HG02870 (cell line): ENCODE data around the gene B3GAT1.

Experiments
- ATAC-seq: cut with Tn5 transposase; IDR thresholded peaks from one replicate; pipeline ENCODE4 v1.9.1; 2021; ENCODE audit warnings: mild to moderate bottlenecking, moderate library complexity; ENCODE audit not compliant: unreplicated experiment

B3GAT1 gene

GRCh38 chr11:134374171-134374570 lies 37.9 kb downstream of the B3GAT1 start:
- ATAC-seq = no peak

DNA sequence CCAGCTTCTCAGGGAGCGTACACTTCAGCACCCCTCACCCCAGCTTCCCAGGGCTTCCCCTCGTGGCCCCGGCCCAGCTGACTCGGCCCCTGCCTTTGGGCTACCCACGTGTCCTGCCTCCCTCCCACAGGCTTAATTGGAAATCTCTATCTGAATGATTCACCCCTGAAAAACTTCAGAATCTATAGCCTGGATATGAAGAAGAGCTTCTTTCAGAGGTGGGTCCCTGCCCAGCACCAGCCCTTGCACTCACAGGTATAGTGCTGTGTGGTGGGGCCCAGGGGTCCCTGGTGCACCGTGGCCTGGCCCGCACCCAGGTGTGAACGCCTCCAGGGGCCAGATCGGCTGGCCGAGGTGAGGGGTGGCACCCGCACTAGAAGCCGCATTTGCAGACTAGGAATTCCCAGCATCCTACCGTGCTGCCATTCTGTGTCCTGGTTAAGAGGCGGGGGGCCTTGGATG lies 38.4 kb downstream of the B3GAT1 start:
- ATAC-seq = no peak

DNA sequence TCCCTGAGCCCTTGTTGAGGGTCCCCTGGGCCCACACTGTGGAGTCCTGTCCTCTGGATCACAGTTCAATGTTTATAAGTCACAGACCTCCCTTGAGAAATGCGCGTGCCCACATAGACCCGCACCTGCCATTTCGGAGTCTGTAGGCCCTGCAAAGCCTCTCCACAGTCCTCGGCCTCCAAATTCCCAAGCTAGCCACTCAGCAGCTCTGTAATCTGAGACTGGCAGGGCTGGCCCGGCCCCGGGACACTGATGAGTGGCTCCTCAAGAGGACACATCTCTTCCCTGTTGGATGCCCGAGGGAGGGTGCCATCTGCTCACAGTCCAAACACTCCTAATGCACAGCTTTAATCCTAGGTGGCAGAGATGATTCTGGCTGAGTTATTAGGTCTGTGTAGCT lies 39.1 kb downstream of the B3GAT1 start:
- no peak for ATAC-seq

DNA sequence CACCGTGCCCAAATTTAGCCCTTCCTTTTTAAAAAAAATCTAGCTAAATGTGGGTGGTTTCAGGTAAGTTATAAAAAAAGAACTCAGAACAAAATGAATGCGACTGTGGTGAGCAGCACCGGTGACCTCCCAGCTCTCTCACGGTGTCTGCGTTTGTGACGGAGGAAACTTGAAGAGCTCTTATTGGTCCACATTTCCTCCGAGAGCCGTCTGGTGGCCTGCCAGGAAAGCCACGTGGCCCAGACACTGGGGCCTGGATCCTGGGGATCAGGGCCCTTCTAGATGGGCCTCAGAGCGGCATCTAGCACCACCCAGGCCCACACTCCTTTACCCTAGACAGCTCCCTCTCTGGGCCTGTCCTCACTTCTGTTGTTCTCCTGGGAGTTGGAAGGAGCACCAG lies 39.5 kb downstream of the B3GAT1 start:
- ATAC-seq = no peak

DNA sequence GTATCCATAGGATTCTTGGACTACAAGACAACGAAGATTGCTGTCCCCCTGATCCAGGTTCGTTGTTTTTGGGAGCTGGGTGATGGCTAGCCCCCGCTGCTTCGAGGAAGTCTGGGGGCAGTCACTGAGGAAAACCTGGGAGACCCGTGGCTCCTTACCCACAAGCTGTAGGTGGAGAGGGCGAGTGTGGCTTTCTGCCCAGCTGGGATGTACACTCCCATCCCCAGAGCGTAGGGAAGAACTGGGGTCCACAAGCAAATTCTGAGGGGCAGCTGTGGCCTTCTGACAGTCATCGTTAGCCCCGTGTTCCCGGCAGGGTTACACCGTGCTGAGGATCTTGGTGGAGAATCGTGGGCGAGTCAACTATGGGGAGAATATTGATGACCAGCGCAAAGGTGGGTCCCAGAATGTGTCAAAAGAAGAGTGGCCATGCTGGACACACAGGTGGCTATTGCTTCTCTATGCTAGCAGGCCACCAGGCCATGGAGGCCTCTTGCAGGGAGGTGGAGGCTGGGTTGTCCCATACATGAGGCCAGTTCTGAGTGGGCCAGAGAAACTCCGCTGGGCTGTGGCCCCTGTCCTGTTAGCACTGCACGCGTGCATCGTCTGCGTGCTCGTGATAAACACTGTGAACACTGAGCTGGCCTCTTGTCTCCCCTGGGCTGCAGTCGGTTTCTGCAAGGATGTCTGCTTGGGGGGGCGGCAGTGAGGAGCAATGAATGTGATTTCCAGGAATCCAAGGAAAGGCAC lies 40.4 kb downstream of the B3GAT1 start:
- no peak for ATAC-seq

DNA sequence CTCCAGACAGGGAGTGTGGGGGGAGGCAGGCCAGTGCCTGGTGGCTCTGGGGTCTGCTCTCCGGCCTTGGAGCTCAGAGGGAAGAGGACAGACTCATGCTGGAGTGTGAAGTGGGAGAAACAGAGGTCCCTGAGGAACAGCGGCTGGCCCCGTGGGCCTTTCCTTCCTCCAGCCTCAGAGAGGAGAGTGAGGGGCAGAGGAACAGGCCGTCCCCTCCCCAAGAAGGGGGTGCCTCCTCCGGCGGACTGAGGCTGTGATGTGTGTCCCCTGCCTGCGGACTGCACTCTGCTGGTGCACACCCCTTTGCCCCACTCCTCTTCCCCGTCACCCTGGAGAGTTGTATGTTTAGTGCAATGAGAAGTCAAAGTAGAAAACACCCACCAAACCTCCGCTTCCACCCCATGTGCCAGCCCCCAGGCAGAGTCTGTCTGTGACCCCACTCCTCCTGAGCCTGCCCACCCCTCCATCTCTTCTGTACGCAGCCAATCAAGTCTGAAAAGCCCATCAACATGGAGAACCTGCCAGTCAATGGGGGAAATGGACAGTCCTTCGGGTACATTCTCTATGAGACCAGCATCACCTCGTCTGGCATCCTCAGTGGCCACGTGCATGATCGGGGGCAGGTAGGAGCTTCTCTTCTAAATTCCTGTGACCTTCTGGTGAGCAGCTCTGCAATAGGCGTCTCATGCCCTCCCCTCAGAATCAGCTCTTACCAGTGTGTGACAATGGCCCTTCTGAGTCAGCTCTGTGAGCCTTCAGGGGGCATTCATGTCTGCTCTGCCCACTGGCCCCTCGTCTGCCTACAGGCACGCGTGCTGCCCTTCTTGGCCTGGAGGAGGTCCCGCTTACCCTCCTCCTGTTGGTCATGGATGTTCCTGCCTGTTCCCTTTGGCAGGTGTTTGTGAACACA lies 41.3 kb downstream of the B3GAT1 start:
- ATAC-seq = no peak

DNA sequence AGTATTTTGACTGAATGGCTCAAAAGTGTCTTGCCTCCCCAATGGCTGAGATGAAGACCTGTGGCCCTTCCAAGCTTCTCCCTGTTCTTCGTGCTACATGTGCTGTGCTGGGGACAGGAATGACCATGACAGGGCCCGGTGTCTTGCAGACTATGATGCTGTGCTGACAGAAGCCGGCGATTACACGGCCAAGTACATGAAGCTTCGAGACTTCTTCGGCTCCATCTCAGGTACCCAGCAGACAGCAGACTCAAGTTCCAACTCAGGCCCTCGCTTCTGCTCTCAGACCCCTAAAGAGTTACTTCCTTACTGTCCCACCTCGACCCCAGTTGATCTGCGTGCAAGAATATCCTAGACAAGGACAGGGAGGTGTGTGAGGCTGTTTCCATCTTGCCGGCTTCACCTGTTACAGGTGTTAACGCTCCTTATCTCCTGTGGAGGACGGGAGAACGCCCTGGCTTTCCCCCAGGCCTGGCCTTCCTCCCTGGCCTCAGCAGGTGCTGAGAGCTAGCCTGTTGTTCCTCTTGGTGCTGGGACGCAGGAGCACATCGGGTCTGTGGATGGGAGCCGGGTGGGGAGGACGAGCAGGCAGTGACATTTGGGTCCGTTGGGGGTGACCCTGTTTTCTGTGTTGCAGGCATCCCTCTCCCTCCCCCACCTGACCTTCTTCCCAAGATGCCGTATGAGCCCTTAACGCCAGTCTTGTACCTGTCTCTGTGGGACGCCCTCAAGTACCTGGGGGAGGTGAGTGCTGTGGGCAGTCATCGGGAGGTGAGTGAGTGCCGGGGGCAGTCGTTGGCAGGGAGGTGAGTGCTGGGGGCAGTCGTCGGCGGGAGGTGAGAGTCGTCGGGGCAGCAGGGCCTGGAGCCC lies 42.2 kb downstream of the B3GAT1 start:
- ATAC-seq = no peak

DNA sequence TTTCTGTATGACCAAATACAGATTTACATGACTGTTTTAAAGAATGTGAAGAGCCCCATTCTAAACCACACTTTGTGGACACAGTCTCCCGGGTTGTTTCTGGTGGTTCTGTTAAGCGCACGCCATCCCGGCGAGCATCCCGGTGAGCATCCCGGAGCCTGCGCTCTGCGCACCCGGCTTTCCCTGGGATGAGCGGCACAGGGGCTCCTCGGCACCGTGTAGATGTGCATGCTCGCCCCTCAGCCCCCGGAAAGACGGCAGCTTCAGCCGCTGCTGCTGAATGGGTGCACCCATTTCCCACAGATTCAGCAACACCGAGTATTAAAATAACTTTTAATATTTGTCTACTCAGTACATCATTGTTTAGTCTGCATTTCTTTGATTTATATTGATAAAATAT lies 44.3 kb downstream of the B3GAT1 start:
- ATAC-seq = no peak

DNA sequence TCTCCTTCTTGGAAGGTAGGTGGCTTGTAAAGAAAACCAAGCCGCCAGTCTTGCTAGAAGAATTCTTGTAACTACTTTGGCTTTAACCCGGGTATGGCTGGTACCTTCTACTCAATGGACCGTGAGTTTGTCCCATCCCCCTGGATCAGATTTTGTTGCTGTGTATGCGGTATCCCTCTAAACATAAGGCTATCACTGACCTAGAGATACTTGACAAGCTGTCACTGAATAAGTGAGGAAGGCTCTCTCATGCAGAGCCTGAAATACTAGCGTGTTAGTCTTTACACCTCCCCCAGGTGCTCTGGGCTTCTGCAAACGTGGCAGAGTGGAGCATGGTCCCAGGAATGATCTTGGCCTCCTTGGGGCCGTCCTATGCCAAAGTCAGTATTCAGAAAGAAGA lies 45.8 kb downstream of the B3GAT1 start:
- ATAC-seq = no peak

GRCh38 chr11:134365011-134365925 lies 46.8 kb downstream of the B3GAT1 start:
- ATAC-seq = no peak

GRCh38 chr11:134364261-134364660 lies 47.8 kb downstream of the B3GAT1 start:
- ATAC-seq = no peak

GRCh38 chr11:134363592-134363991 lies 48.5 kb downstream of the B3GAT1 start:
- no peak for ATAC-seq

GRCh38 chr11:134363161-134363560 lies 48.9 kb downstream of the B3GAT1 start:
- ATAC-seq = no peak

DNA sequence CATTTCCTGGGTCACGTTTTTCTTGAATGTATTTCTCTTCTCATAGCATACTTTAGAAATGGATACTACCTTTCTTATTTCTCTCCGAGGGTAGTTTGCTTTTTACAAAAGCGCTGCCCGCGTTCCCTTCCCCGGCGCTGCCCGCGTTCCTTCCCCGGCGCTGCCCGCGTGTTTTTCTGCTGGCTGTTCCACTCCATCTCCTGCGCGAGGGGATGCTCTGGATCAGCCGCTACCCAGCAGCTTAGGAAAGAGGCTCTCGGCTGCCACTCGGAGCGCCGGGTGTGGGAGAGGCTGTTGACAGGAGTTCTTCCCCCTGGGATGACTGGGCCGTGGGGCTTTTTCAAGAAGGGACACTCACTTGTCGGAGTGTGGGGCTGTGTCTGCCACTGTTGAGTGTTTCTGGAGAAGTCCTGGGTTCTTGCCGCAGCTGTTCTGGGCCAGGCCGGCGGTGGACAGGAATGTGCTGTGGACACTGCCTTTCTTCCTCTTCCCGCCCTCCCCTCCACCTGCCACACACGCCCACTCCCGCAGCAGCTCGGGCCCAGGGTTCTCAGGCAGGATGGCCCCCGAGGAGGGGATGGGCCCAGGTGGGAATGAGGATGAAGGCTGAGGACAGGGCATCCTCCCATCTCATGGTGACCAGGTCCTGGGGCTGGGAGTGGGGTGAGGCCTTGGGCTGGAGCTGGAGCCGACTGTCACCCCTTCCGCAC lies 49.7 kb downstream of the B3GAT1 start:
- no peak for ATAC-seq

GRCh38 chr11:134361661-134362060 lies 50.4 kb downstream of the B3GAT1 start:
- ATAC-seq = no peak

- ATAC-seq = peak; percentile 66
Observed at GRCh38 chr11:134360050-134360835, 51.8 kb downstream of the B3GAT1 start.

DNA sequence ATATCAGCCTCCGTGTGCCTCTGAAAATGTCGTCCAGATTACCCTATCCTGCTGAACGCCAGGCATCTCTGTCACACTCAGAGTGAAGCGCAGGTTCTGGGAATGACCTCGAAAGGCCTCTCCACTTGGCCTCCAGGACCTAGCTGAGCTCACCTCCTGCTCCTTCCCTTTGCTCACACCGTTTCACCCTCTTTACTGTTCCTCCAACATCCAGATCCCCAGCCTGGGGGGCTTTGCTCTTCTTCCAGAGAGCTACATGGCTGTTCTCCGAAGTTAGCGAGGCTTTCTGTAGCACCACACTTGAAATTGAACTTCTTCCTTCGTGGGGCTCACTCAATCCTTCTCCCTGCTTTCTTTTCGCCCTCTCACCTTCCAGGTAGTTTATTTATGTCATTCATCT lies 52.4 kb downstream of the B3GAT1 start:
- ATAC-seq = no peak

DNA sequence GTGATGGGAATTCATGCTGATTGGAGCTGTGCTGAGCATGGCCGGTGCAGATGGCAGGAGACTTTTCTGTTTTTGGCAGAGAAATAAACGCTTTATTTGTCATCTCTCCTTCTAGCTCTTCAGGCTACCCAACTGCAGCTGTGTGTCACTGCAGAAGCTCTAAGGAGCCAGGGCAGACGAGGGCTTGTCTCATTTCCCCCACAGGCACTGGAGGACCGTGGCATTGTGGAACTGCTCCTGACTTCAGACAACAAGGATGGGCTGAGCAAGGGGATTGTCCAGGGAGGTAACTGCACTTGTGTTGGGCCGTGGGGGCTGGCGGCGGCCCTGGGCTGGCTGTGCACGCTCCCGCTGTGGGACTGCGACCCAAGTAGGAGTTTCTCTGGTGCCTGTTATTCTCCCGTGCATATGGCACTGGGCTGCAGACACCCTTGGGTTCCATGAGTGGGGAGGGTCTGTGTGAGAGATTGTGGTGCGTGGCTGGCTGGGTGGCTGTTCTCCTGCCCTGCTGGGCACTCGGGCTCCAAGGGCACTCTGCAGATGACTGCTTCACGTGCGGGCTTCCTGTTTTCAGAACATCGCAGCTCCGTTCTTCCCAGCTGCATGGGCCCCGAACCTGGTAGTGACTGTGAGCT lies 53.1 kb downstream of the B3GAT1 start:
- ATAC-seq = no peak
